Neural cell (in vitro differentiated cells): ENCODE data around the gene CNST. TPM values are rescaled to one million over a fixed set of nuclear protein-coding genes. Genes with fewer than 3 reads are reported as not detected.

Experiments used
- H2AFZ ChIP-seq: fragments of 200-600, 300-800 bp; sonication (generic), shearing (Covaris generic); 2 replicates; pipeline ENCODE4 v1.6.0; 2014; ENCODE audit warnings: low read depth, mild to moderate bottlenecking, antibody characterized with exemption, low read length, moderate library complexity
- H3F3A ChIP-seq: fragments of 200-600 bp; shearing (Covaris generic); 2 replicates; pipeline ENCODE4 v1.6.1; 2016; ENCODE audit warnings: mild to moderate bottlenecking, moderate library complexity, mixed read lengths, antibody characterized with exemption, low read length; ENCODE audit not compliant: insufficient read depth, poor library complexity, severe bottlenecking
- H3K27ac ChIP-seq: fragments of 200-600, 300-800 bp; sonication (generic), shearing (Covaris generic); 2 replicates; pipeline ENCODE4 v1.5.1; 2014; ENCODE audit warnings: mild to moderate bottlenecking, low read length, moderate library complexity
- H3K27me3 ChIP-seq: fragments of 300-800, 200-600 bp; sonication (generic), shearing (Covaris generic); 2 replicates; pipeline ENCODE4 v1.6.0; 2014; ENCODE audit warnings: mild to moderate bottlenecking, low read depth, low read length, moderate library complexity; ENCODE audit not compliant: insufficient read depth
- H3K36me3 ChIP-seq: fragments of 300-800, 200-600 bp; sonication (generic), shearing (Covaris generic); 2 replicates; pipeline ENCODE4 v1.5.1; 2014; ENCODE audit warnings: mild to moderate bottlenecking, antibody characterized with exemption, low read length, moderate library complexity; ENCODE audit not compliant: insufficient read depth
- H3K4me2 ChIP-seq: fragments of 300-800, 200-600 bp; sonication (generic), shearing (Covaris generic); 2 replicates; pipeline ENCODE4 v1.6.0; 2014; ENCODE audit warnings: mild to moderate bottlenecking, low read length
- H3K4me3 ChIP-seq: fragments of 300-800, 200-600 bp; sonication (generic), shearing (Covaris generic); 2 replicates; pipeline ENCODE4 v1.5.1; 2014; ENCODE audit warnings: mild to moderate bottlenecking, low read length, moderate library complexity
- H3K79me2 ChIP-seq: fragments of 200-600 bp; shearing (Covaris generic); replicated peaks from 2 replicates; pipeline ENCODE4 v1.6.0; 2014; ENCODE audit warnings: mild to moderate bottlenecking, low read length, moderate library complexity; ENCODE audit not compliant: insufficient read depth
- H3K9ac ChIP-seq: fragments of 300-800, 200-600 bp; sonication (generic), shearing (Covaris generic); 2 replicates; pipeline ENCODE4 v1.6.1; 2016; ENCODE audit warnings: mild to moderate bottlenecking, low read length, mixed read lengths
- H3K9me2 ChIP-seq: fragments of 200-600 bp; shearing (Covaris generic); 2 replicates; pipeline ENCODE4 v1.6.1; 2016; ENCODE audit warnings: mild to moderate bottlenecking, low read length, mixed read lengths; ENCODE audit not compliant: insufficient read depth
- H3K9me3 ChIP-seq: fragments of 200-600, 300-800 bp; sonication (generic), shearing (Covaris generic); 2 replicates; pipeline ENCODE4 v1.6.1; 2016; ENCODE audit warnings: mild to moderate bottlenecking, mixed run types, low read length, moderate library complexity, mixed read lengths
- H4K20me1 ChIP-seq: fragments of 200-600 bp; shearing (Covaris generic); 2 replicates; pipeline ENCODE4 v1.6.1; 2016; ENCODE audit warnings: mild to moderate bottlenecking, mixed run types; ENCODE audit not compliant: insufficient read depth
- CTCF ChIP-seq: fragments of 450-650 bp; IDR thresholded peaks from 2 replicates; pipeline ENCODE4 v1.5.1; 2014; ENCODE audit warnings: antibody characterized with exemption, mild to moderate bottlenecking, moderate library complexity; ENCODE audit not compliant: poor library complexity, severe bottlenecking
- EP300 ChIP-seq: fragments of 450-650 bp; conservative IDR thresholded peaks from 2 replicates; pipeline ENCODE4 v1.6.1; 2014; ENCODE audit warnings: antibody characterized with exemption, mild to moderate bottlenecking, moderate library complexity; ENCODE audit not compliant: poor library complexity, severe bottlenecking
- EZH2 ChIP-seq: fragments of 200-600, 300-800 bp; shearing (Covaris generic), sonication (generic); IDR thresholded peaks from 2 replicates; pipeline ENCODE4 v1.6.1; 2014; ENCODE audit warnings: antibody characterized with exemption, low read length, borderline replicate concordance, mild to moderate bottlenecking; ENCODE audit not compliant: insufficient read depth, poor library complexity, severe bottlenecking
- MXI1 ChIP-seq: fragments of 450-650 bp; conservative IDR thresholded peaks from 2 replicates; pipeline ENCODE4 v1.6.1; 2014; ENCODE audit warnings: antibody characterized with exemption, mild to moderate bottlenecking; ENCODE audit not compliant: poor library complexity, severe bottlenecking
- POLR2AphosphoS5 ChIP-seq: IDR thresholded peaks from 2 replicates; pipeline ENCODE4 v1.6.1; 2012
- RAD21 ChIP-seq: fragments of 450-650 bp; conservative IDR thresholded peaks from 2 replicates; pipeline ENCODE4 v1.6.1; 2014; ENCODE audit warnings: antibody characterized with exemption, mild to moderate bottlenecking, moderate library complexity
- SMC3 ChIP-seq: fragments of 450-650 bp; conservative IDR thresholded peaks from 2 replicates; pipeline ENCODE4 v1.6.1; 2014; ENCODE audit warnings: antibody characterized with exemption, mild to moderate bottlenecking, moderate library complexity; ENCODE audit not compliant: poor library complexity
- TAF1 ChIP-seq: IDR thresholded peaks from 2 replicates; pipeline ENCODE4 v1.6.1; 2012; ENCODE audit warnings: low read depth
- polyA plus RNA-seq: library from polyadenylated mRNA; depleted of rRNA; stranded (reverse); fragments of >200 nt; gene quantifications from 2 replicates; pipeline ENCODE4 v1.2.3, GENCODE V29; 2014
- TF ChIP-seq, protein P1 (sequence below): IDR thresholded peaks from 2 replicates; pipeline ENCODE4 v1.6.1; 2012; ENCODE audit warnings: borderline replicate concordance

The CNST gene
- polyA plus RNA-seq, 1 donor from 2014 or later = 26.3 TPM

GRCh38 chr1:246592695-246593094 lies 26.4 kb downstream of the CNST start:
- Histone ChIP-seq H3K4me2 (no peak overlapping the region), H3K9ac (no peak overlapping the region), H3K9me2 (no peaks in the 10 kb centered on the region), H4K20me1 (no peaks in the 10 kb centered on the region), H3K79me2 (peaks cover 4% of the 10 kb centered on the region), H3K9me3 (no peaks in the 10 kb centered on the region), H3F3A (no peaks in the 10 kb centered on the region), H2AFZ (no peak overlapping the region), H3K36me3 (no peaks in the 10 kb centered on the region), H3K27me3 (no peaks in the 10 kb centered on the region), H3K4me3 (no peak overlapping the region), H3K27ac (no peak overlapping the region)
- TF ChIP-seq MXI1 (no peak), RAD21 (no peak), EP300 (no peak), POLR2AphosphoS5 (no peak), TAF1 (no peak), CTCF (no peak), EZH2 (no peak), SMC3 (no peak)
- TF ChIP-seq, protein P1, sequence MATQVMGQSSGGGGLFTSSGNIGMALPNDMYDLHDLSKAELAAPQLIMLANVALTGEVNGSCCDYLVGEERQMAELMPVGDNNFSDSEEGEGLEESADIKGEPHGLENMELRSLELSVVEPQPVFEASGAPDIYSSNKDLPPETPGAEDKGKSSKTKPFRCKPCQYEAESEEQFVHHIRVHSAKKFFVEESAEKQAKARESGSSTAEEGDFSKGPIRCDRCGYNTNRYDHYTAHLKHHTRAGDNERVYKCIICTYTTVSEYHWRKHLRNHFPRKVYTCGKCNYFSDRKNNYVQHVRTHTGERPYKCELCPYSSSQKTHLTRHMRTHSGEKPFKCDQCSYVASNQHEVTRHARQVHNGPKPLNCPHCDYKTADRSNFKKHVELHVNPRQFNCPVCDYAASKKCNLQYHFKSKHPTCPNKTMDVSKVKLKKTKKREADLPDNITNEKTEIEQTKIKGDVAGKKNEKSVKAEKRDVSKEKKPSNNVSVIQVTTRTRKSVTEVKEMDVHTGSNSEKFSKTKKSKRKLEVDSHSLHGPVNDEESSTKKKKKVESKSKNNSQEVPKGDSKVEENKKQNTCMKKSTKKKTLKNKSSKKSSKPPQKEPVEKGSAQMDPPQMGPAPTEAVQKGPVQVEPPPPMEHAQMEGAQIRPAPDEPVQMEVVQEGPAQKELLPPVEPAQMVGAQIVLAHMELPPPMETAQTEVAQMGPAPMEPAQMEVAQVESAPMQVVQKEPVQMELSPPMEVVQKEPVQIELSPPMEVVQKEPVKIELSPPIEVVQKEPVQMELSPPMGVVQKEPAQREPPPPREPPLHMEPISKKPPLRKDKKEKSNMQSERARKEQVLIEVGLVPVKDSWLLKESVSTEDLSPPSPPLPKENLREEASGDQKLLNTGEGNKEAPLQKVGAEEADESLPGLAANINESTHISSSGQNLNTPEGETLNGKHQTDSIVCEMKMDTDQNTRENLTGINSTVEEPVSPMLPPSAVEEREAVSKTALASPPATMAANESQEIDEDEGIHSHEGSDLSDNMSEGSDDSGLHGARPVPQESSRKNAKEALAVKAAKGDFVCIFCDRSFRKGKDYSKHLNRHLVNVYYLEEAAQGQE = no peak

DNA sequence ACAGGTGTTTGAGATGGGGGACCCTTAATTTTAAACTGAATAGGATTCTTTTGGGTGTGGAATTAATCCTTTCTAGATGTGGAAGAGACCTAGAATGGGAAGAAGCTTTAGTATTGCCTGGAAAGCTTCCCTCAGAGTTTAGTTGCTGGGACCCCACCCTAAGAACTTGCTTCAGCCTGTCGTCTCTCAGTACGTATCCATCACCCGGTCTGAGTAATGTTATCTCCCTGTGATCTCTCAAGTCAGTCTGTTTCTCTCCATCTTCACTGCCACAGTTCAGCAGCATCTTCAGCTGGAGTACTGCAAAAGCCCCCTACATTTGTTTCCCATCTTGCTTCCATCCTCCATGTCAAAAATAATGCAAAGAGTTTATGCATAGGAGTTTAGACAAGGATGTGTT lies 28.9 kb downstream of the CNST start:
- Histone ChIP-seq H3K9me3 (no peaks in the 10 kb centered on the region), H2AFZ (no peak overlapping the region), H4K20me1 (no peaks in the 10 kb centered on the region), H3K79me2 (peaks cover 4% of the 10 kb centered on the region), H3K4me2 (no peak overlapping the region), H3K27ac (no peak overlapping the region), H3K27me3 (no peaks in the 10 kb centered on the region), H3F3A (no peaks in the 10 kb centered on the region), H3K9ac (no peak overlapping the region), H3K9me2 (no peaks in the 10 kb centered on the region), H3K4me3 (no peak overlapping the region), H3K36me3 (no peaks in the 10 kb centered on the region)
- TF ChIP-seq EZH2 (no peak), POLR2AphosphoS5 (no peak), CTCF (no peak), RAD21 (no peak), EP300 (no peak), SMC3 (no peak), MXI1 (no peak), TAF1 (no peak)
- TF ChIP-seq, protein P1 = no peak
